Right ventricle myocardium superior (tissue), 1 donor: ENCODE results near the gene SORT1. TPM values are rescaled to one million over a fixed set of nuclear protein-coding genes. Genes with fewer than 3 reads are reported as not detected.

Experiments used
- ATAC-seq: fragments of 200-7000 bp; cut with Tn5 transposase; one replicate; pipeline ENCODE4 v1.9.1; 2020; ENCODE audit warnings: mild to moderate bottlenecking; ENCODE audit not compliant: poor library complexity
- DNase-seq: peaks from one replicate; pipeline ENCODE4 v3.0.0-alpha.2; 2020
- intact Hi-C: fragments of 100-400 bp; cut with DNase I; formaldehyde crosslinking; loops from one replicate; pipeline ENCODE4 v1.11.2; 2022
- total RNA-seq: library from RNA; stranded (reverse); fragmentation: NEBNext Ultra II Directional; extraction: Animal tissue kit (Norgen Biotek cat#: 25700); gene quantifications from one replicate; pipeline ENCODE4 v1.2.1, GENCODE V29; 2021
- donor health status: DM: no; HTN: yes; CAD: no; lungs with severe emphysema.

Gene SORT1
- total RNA-seq, 1 donor from 2014 or later: 127 TPM

GRCh38 chr1:109271458-109271857 is 126.3 kb downstream of the SORT1 start:
- ATAC-seq (no peak), DNase-seq (no peak)
- intact Hi-C loops: loop anchor here (10.0 kb wide), 1 partner anchor 263 kb away; the partner anchor contains the start of gene GPR61

- ATAC-seq: no peak
- intact Hi-C loops: loop anchor here (10.0 kb wide), 1 partner anchor 264 kb away; the partner anchor contains the start of gene GPR61
- DNase-seq: peak; percentile 36
Measured at GRCh38 chr1:109270623-109271317, 126.9 kb downstream of the SORT1 start.

DNA sequence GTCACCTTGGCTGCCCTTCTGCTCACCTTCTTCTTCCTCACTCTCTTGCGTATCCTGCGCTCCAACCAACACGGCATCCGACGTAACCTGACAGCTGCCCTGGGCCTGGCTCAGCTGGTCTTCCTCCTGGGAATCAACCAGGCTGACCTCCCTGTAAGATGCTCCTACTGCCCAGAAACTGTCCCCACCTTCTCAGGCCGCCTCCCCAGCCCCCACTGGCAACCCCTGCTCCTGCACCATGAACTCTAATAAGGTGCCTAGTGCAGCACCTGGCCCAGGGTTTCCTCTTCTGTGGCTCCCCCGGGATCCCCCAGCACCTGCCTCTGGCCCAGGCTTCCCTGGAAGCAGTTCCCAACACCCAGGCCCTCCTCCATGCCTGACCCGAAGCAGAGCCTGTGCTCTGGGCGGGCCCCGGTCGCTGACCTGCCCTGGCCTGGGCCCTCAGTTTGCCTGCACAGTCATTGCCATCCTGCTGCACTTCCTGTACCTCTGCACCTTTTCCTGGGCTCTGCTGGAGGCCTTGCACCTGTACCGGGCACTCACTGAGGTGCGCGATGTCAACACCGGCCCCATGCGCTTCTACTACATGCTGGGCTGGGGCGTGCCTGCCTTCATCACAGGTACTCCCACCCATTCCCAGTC is 127.6 kb downstream of the SORT1 start:
- intact Hi-C loops: loop anchor here (10.0 kb wide), 1 partner anchor 265 kb away; the partner anchor contains the start of gene GPR61
- ATAC-seq: no peak
- DNase-seq: peak; percentile 38

GRCh38 chr1:109269212-109269980 is 128.3 kb downstream of the SORT1 start:
- ATAC-seq (no peak), DNase-seq (no peak)
- intact Hi-C loops: no loop called here

GRCh38 chr1:109268431-109269211 is 129.1 kb downstream of the SORT1 start:
- intact Hi-C loops: no loop called here
- peak; percentile 20 for DNase-seq
- no peak for ATAC-seq

GRCh38 chr1:109267743-109268300 is 129.9 kb downstream of the SORT1 start:
- DNase-seq (peak; percentile 22), ATAC-seq (no peak)
- intact Hi-C loops: no loop called here

- intact Hi-C loops: no loop called here
- no peak for ATAC-seq
- DNase-seq: no peak
Measured at GRCh38 chr1:109266965-109267364, 130.8 kb downstream of the SORT1 start.

DNA sequence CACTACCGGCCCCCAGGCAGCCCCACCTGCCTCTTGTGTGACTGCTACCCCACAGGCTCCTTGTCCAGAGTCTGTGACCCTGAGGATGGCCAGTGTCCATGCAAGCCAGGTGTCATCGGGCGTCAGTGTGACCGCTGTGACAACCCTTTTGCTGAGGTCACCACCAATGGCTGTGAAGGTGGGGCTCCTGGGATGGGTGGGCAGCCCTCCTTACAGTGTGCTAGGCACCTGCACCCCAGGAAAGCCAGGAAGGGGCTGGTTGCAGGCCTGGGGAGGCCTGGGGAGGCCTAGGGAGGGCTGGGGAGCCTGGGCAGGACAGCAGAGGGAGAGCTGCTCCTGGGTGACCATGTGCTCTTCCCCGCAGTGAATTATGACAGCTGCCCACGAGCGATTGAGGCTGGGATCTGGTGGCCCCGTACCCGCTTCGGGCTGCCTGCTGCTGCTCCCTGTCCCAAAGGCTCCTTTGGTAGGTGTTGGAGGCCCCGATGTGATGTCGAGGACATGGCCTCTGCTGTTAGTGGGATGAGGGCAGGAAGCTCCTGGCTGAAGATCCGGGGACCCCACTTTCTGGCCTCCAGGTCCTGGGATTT is 131.9 kb downstream of the SORT1 start:
- intact Hi-C loops: no loop called here
- DNase-seq: no peak
- ATAC-seq: no peak

- intact Hi-C loops: no loop called here
- DNase-seq (no peak), ATAC-seq (no peak)
Measured at GRCh38 chr1:109265016-109265415, 132.7 kb downstream of the SORT1 start.

- no peak for DNase-seq
- intact Hi-C loops: loop anchor here (5.0 kb wide), 1 partner anchor 138 kb away; no protein-coding TSS in a partner anchor
- no peak for ATAC-seq
Measured at GRCh38 chr1:109264379-109264755, 133.4 kb downstream of the SORT1 start.

- DNase-seq: peak; percentile 90
- ATAC-seq: peak; percentile 88
- intact Hi-C loops: loop anchor here (5.0 kb wide), 1 partner anchor 139 kb away; no protein-coding TSS in a partner anchor
Measured at GRCh38 chr1:109263597-109264378, 133.9 kb downstream of the SORT1 start.

DNA sequence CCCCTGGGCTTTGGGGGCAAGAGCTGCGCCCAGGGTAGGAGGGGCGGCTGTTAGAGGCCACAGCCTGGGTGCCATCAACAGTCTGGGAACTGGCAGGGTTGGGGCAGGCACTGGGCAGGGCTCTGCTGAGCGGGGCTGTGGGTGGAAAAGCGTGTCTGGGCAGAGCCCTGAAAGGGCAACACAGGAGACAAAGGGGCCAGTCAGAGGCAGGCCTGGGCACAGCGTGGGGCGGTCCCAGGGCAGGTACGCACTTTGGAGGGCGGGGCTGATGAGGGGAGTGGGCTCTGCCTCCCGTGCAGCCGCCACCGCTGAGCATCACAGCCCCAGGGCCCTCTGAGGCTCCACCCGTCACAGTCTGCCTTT is 134.5 kb downstream of the SORT1 start:
- ATAC-seq (no peak), DNase-seq (no peak)
- intact Hi-C loops: loop anchor here (5.0 kb wide), 1 partner anchor 139 kb away; no protein-coding TSS in a partner anchor

- ATAC-seq: no peak
- DNase-seq: no peak
- intact Hi-C loops: loop anchor here (5.0 kb wide), 1 partner anchor 140 kb away; no protein-coding TSS in a partner anchor
Measured at GRCh38 chr1:109262231-109263055, 135.3 kb downstream of the SORT1 start.

GRCh38 chr1:109261578-109261977 is 136.1 kb downstream of the SORT1 start:
- intact Hi-C loops: loop anchor here (5.0 kb wide), 1 partner anchor 141 kb away; no protein-coding TSS in a partner anchor
- no peak for ATAC-seq
- no peak for DNase-seq

DNA sequence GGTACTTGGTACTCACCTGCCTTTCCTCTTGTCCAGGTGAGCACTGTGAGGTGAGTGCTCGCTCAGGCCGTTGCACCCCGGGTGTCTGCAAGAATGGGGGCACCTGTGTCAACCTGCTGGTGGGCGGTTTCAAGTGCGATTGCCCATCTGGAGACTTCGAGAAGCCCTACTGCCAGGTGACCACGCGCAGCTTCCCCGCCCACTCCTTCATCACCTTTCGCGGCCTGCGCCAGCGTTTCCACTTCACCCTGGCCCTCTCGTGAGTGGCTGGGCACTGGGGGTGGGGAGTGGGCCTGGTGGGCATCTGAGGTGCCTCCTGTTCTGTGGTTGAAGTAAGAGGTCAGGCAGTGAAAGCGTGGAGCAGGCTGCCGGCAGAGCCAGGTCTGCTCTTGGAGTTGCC is 136.7 kb downstream of the SORT1 start:
- intact Hi-C loops: loop anchor here (5.0 kb wide), 1 partner anchor 141 kb away; no protein-coding TSS in a partner anchor
- DNase-seq (no peak), ATAC-seq (no peak)
